Skeletal muscle cell (primary cell): ENCODE measurements around the gene IL17F.
A peak's percentile ranks its signal among the peaks of the same experiment; 100 is the strongest.

ENCODE experiments used
- DNase-seq: peaks from one replicate; pipeline ENCODE4 v3.0.0-alpha.2; 2010; ENCODE audit warnings: low read depth
- H3K4me3 ChIP-seq: 2 replicates; pipeline ENCODE4 v1.5.1; 2011; ENCODE audit warnings: low read depth, mild to moderate bottlenecking, control low read depth, low read length, moderate library complexity

IL17F gene

DNA sequence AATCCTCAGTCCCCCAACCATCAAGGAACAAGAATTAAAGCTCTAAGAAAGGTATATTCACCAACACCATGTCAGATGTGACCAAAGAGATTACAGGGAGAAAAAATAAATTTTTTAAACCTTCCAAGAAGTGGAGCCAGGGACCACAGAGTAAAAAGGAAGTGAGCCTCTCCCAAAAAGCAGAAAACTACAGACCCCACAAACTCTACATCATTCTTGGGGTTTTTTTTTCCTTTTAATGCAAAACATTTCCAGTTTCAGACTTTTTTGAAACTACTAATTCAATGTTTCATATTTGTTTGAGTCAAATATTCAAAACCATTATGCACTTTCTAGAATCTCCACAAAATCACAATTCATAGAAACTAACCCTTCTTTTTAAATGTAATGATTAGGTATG, 6.8 kb upstream of the IL17F start:
- no peak for DNase-seq
- no peak overlapping the region for H3K4me3 ChIP-seq

DNA sequence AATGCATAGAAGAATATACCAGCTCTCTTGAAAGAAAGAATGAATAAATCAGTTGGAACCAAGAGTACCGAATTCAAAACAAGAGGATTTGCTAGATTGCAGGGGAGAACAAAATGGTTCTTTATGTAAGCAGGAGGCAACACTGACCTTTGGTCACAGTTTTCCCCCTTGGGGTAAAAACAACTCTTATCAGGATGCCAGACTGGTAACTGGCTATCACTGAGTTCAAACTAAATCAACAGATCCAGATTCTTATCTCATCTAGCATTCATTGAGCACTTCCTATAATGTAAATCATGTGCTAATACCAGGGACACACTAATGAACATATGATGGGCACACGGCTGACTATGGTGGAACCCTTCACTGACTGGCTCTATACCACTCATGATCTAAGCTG, 4.8 kb upstream of the IL17F start:
- no peak overlapping the region for H3K4me3 ChIP-seq
- DNase-seq, result no peak

DNA sequence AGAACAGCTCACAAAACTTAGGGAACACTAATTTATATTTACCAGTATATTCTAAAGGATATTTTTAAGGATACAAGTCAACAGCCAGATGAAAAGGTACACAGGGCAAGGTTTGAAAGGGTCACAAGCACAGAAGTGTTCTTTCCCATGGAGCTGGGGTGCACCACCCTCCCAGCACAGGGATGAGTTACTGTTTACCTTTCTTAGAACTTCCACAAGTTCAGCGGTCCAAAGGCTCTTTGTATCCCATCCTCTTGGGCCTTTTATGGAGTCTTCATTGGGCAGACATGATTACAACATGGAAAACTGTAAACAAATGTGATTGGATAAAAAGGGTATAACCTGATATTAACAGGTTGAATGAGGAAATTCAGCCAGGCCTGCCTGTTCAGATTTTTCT, 1.1 kb upstream of the IL17F start:
- DNase-seq, result no peak
- H3K4me3 ChIP-seq, result no peak overlapping the region

GRCh38 chr6:52243282-52243893, 912 bp downstream of the IL17F start:
- no peak for DNase-seq
- no peak overlapping the region for H3K4me3 ChIP-seq

- no peak overlapping the region for H3K4me3 ChIP-seq
- DNase-seq, result no peak
Measured at GRCh38 chr6:52241819-52242218, 2.5 kb downstream of the IL17F start.

- H3K4me3 ChIP-seq, result no peak overlapping the region
- DNase-seq, result peak; percentile 57
Measured at GRCh38 chr6:52233975-52234823, 10.1 kb downstream of the IL17F start.

- DNase-seq, result no peak
- H3K4me3 ChIP-seq, result no peak overlapping the region
Measured at GRCh38 chr6:52233005-52233404, 11.3 kb downstream of the IL17F start.

DNA sequence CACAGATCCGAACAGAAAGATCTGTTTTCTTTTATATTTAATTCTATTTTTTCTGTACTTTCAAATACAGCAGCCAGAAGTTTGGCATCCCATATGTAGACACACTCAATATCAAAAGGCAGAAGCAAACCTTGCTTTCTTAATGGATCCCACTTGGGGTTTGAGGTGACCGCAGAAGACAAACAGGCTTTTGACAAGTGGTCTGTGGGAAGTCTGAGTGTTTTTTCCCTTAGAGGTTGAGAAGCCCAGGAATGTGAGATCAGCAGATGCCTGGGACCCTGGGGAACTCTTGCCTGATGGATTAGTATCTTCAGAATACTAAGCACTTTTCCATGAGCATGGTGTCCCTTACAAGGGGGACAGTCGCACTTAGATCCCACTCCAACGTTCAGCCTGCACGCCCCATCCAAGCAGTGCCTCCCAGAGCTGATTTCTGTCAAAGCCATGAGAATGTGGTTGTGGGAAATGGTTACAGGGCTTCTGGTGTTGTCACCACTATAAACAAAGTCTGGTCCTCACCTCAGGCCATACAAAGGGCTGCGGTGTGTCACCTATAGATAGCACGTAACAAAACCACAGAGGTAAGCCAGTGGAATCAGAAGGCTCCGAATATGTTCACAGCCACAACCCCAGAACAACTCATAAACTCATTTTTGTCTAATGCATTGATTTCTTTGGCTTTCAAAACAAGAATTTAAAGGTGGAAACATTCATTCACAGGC, 12.7 kb downstream of the IL17F start:
- no peak for DNase-seq
- no peak overlapping the region for H3K4me3 ChIP-seq

- no peak overlapping the region for H3K4me3 ChIP-seq
- no peak for DNase-seq
Measured at GRCh38 chr6:52230685-52231084, 13.6 kb downstream of the IL17F start.

DNA sequence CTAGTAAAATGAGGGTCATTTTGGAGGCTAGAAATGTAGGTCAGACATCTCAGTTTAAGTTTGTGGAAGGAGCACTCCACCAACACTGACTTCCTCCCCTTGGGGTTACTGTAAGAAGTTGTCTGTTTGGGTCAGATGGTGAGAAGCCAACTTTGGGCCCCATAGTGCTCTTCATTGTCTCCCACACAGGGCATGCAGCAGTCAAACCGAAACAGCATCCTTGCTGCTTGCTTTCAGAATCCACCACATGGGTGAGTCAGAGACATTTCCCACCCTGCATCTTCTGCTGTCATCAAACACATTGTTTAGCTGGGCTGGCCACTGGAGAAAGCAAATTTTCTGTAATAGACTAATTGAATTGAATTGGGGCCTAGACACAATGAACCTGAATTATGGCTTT, 16.8 kb downstream of the IL17F start:
- no peak overlapping the region for H3K4me3 ChIP-seq
- DNase-seq, result no peak

GRCh38 chr6:52221302-52221701, 23.0 kb downstream of the IL17F start:
- no peak overlapping the region for H3K4me3 ChIP-seq
- no peak for DNase-seq

DNA sequence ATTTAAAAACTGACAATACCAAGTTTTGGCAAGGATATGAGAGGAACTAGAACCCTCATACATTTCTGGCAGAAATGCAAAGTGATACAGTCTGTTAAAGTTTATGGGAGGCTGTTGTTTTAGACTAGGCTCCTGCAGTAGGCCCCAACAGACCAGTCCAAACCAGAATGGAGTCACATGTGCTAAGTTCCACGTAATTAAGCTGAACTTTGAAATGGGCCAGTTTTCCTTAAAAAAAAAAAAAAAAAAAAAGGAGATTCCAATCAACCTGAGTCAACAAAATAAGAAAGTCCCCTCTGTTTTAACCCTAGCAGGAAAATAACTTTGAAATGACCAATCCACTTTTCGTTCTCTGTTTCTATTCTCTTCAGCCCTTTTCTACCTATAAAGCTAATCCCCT, 26.5 kb downstream of the IL17F start:
- DNase-seq, result no peak
- H3K4me3 ChIP-seq, result no peak overlapping the region

- no peak for DNase-seq
- no peak overlapping the region for H3K4me3 ChIP-seq
Measured at GRCh38 chr6:52216932-52217575, 27.2 kb downstream of the IL17F start.

DNA sequence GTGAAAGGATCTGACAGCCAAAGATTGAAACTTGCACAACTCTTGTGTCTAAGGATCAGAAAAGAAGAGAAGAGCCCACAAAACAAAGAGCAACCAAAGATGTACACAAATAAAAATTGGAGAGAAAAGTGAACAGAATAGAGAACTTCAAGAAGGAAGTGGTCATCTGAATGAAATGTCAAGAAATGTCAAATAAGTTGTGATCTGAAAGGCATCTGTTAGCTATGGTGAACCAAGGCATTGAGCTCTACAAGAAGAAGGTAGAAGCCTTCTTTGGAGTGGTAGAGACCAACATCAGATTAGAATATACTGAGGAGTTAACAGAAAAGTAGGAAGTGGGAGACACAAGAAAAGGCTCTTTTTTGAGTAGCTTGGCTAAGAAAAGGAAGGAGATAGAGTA, 28.5 kb downstream of the IL17F start:
- H3K4me3 ChIP-seq, result no peak overlapping the region
- DNase-seq, result no peak

DNA sequence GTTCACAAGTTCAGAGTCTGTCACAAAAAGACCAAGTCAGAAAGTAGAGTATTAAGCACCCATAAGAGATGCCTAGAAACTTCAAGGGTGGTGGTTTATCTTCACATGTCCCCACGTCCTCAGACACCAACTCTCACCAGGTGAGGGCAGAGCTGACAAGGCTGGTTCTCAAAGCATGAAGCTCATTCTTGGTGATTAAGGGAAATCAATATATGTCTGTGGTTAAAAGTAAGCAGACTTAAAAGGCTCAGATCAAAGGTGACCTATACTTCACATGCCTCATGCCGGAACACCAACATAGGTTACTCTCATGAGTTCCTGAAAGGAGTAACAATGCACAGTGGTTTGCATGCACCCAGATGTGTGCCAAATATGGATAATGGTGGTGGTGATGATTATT, 31.2 kb downstream of the IL17F start:
- DNase-seq, result no peak
- no peak overlapping the region for H3K4me3 ChIP-seq

DNA sequence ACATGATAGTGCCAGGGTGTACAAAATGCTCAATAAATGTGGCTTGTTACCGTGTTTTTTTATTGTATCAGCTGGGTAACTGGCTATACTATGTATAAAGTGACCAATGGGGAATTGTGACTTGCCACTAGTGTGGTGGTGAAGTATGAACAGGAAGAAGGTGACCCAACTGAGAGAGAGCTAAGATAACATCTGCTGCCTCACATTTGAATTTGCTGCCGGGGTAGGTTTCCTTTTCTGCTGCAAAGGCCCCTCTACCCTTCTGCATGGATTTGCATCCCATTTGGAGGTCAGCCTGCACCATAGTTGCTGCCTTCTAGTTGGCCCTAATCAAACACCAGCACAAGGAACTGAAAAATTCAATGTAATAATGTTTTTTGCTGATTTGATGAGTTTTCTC, 34.1 kb downstream of the IL17F start:
- DNase-seq, result no peak
- no peak overlapping the region for H3K4me3 ChIP-seq

DNA sequence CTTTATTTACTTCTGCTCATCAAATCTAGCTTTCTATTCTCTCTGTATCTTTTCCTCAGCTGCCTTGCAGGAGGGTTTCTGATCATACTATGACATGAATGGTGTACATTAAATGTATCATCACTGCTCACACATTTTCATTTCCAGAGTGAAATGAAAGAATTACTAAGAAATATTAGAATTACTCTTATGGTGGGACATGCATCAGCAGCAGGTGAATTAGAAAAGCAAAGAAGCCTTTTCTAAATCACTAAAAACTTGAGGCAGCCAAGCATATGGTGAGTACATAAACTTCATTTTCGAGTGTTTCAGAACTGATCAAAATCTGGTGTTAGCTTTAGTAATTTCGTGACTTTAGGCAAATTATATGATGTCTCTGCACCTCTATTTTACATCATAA, 34.5 kb downstream of the IL17F start:
- no peak for DNase-seq
- no peak overlapping the region for H3K4me3 ChIP-seq

DNA sequence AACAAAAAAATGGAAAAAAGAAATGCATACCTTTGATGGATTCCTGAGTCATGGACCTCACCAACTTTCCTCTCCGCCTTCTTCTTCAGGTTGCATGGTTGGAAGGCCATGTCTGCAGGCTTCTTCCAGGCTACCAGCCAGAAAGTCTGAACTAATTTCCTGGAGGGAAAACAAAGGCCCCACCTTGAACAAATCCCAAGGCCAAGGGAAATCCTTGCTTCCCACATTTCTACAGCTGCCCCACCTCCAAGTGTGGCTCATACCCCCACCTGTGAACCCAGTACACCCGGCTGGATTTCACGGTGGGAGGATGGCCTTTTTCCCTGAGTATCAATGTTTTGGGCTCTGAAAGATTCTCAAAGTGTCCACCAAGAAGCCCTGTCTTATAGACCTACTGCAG, 35.7 kb downstream of the IL17F start:
- H3K4me3 ChIP-seq, result no peak overlapping the region
- no peak for DNase-seq

DNA sequence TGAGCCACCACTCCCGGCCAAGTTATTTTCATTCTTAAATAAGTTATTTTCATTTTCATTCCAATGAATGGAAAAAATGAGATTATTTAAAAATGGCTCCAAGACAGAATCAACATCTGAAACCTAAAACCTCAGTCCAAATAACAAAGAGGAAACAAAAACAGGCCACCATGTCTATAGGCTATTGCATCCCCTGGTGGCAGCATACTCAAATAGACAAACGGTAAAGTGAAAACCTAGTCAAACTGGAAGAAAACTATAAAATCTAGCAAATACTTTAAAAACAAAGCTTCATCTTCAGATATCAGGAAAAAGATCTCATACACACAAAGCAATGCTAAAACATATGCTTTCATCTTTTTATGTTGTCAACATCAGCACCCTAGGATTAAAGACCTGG, 37.2 kb downstream of the IL17F start:
- no peak for DNase-seq
- H3K4me3 ChIP-seq, result no peak overlapping the region

DNA sequence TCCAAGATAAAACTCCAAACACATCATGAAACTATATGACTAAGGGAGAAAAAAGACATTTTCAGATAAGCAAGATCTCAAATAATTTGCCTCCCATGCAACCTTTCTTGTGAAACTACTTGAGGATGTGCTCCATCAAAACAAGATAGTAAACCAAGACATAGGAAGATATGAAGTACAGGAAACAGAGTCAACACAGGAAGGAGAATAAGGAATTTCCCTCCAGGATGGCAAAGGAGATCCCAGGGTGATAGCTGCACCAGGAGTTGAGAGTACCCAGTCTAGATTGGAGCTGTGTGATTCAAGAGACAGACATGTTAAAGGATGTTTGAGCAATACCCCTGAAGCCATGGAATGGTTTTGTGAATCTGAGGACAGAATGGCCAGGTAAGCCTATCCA, 42.8 kb downstream of the IL17F start:
- H3K4me3 ChIP-seq, result no peak overlapping the region
- no peak for DNase-seq
